ENCODE measurements around the gene NR5A1.

DNA sequence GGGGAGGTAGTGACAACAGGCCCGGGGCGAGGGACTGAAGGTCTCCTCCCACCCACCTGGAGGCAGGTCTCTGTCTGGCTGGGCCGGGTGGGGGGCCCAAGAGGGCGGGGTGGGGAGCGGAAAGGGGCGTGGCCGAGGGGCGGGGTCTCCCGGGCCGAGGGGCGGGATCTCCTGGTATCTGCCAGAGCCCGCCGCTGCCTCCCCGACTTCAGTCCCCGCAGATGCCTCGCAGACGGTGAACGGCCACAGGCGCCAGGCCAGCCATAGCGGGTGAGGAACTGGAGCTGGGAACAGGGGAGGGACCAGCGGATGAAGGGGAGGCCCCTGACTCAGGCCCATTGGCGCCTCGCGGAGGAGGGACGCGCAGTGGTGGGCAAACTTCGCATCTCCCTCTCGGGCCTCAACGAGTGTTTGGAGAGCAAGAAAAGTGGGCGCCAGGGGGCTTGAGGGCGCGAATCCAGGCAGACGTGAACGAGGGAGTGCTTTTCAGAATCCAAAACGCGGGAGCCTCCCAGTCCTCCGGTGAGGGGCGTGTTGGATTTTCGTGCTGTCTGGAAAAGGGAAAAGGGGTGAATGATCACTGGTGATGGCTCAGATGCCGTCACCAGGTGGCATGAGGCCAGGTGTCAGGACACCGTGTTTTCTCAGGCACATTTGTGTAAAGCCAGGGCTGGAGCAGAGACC is 56.8 kb downstream of the NR5A1 start, which contains the start of gene ADGRD2:
- TF ChIP-seq POLR2A (IDR thresholded peaks at IDR 0.05) (no peak), EP300 (IDR thresholded peaks at IDR 0.05) (no peak), POLR2AphosphoS5 (IDR thresholded peaks at IDR 0.05) (no peak)
- TF ChIP-seq, protein P1, sequence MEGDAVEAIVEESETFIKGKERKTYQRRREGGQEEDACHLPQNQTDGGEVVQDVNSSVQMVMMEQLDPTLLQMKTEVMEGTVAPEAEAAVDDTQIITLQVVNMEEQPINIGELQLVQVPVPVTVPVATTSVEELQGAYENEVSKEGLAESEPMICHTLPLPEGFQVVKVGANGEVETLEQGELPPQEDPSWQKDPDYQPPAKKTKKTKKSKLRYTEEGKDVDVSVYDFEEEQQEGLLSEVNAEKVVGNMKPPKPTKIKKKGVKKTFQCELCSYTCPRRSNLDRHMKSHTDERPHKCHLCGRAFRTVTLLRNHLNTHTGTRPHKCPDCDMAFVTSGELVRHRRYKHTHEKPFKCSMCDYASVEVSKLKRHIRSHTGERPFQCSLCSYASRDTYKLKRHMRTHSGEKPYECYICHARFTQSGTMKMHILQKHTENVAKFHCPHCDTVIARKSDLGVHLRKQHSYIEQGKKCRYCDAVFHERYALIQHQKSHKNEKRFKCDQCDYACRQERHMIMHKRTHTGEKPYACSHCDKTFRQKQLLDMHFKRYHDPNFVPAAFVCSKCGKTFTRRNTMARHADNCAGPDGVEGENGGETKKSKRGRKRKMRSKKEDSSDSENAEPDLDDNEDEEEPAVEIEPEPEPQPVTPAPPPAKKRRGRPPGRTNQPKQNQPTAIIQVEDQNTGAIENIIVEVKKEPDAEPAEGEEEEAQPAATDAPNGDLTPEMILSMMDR (IDR thresholded peaks at IDR 0.05) = no peak

Data from gastroesophageal sphincter (tissue), 3 donors.